ENCODE results near the gene RNF2. TPM values are rescaled to one million over a fixed set of nuclear protein-coding genes. Genes with fewer than 3 reads are reported as not detected.

Gene RNF2
- total and polyA plus RNA-seq, 2 donors (not counting 3 experiments of a cell fraction or from before 2014, with no cell fraction given): 13.6 to 30.6 TPM

DNA sequence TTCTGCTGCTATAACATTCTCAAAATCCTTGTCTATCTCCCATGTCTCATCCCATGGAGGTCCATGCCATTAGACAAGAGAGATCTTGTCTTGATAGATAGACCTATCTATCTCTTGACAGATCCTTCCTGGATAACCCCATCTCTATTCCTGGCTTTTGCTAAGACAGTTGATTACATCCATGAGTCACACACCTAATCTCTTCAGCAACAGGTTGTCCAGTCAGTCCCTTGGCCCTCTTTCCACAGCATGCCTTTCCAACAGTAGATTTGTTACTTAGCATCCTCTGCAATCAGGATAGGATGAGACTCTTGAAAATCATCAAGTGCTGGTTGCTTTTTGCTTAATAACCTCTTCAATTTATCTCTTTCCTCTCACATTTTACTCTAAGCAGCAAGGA is 64.8 kb downstream of the RNF2 start:
- no peak for DNase-seq (ENCODE audit: low read depth, low spot score)
- Histone ChIP-seq H3K27me3 (ENCODE audit: control insufficient read depth in 2 of 2, insufficient read depth in 2 of 2, low read length in 2 of 2) (no peaks in the 10 kb centered on the region), H3K79me2 (ENCODE audit: control insufficient read depth, insufficient read depth, low read length) (no peaks in the 10 kb centered on the region), H3K27ac (ENCODE audit: insufficient read depth, low read depth, low read length) (no peak overlapping the region), H3K4me3 (replicated peaks in 1 of 3; ENCODE audit: insufficient read depth in 1 of 3, low read depth in 1 of 3, low read length in 3 of 3) (no peak overlapping the region), H3K9me1 (replicated peaks; ENCODE audit: control insufficient read depth, extremely low read depth, insufficient read depth, low read length) (no peaks in the 10 kb centered on the region), H3K9me3 (replicated peaks; ENCODE audit: control insufficient read depth, insufficient read depth, low read length) (no peaks in the 10 kb centered on the region), H3K4me1 (ENCODE audit: control insufficient read depth, extremely low read depth, insufficient read depth, low read length) (peaks cover 3% of the 10 kb centered on the region), H4K20me1 (replicated peaks; ENCODE audit: control insufficient read depth, extremely low read depth, insufficient read depth, low read length) (no peaks in the 10 kb centered on the region), H3K9ac (replicated peaks; ENCODE audit: extremely low read depth, insufficient read depth, low read length) (no peak overlapping the region), H3K36me3 (ENCODE audit: control insufficient read depth in 2 of 2, extremely low read depth in 1 of 2, insufficient read depth in 2 of 2, low read length in 2 of 2) (no peaks in the 10 kb centered on the region), H2AFZ (ENCODE audit: low read depth, low read length) (no peak overlapping the region), H3K4me2 (ENCODE audit: insufficient read depth, low read length) (no peak overlapping the region)
- intact Hi-C loops (cut with micrococcal nuclease): no loop called here
- dilution Hi-C loops (cut with MboI; ENCODE audit: extremely low pct_ligation_motif_present, low sequenced_read_pairs): no loop called here
- TF ChIP-seq POLR2AphosphoS5 (IDR thresholded peaks at IDR 0.05; ENCODE audit: insufficient read depth, low read depth, low read length) (no peak), FOS (IDR thresholded peaks at IDR 0.05; ENCODE audit: borderline replicate concordance, insufficient read depth, low read length) (no peak), EZH2 (IDR thresholded peaks at IDR 0.05; ENCODE audit: borderline replicate concordance, low read depth, low read length, severe bottlenecking) (no peak)
- TF ChIP-seq, protein P1, sequence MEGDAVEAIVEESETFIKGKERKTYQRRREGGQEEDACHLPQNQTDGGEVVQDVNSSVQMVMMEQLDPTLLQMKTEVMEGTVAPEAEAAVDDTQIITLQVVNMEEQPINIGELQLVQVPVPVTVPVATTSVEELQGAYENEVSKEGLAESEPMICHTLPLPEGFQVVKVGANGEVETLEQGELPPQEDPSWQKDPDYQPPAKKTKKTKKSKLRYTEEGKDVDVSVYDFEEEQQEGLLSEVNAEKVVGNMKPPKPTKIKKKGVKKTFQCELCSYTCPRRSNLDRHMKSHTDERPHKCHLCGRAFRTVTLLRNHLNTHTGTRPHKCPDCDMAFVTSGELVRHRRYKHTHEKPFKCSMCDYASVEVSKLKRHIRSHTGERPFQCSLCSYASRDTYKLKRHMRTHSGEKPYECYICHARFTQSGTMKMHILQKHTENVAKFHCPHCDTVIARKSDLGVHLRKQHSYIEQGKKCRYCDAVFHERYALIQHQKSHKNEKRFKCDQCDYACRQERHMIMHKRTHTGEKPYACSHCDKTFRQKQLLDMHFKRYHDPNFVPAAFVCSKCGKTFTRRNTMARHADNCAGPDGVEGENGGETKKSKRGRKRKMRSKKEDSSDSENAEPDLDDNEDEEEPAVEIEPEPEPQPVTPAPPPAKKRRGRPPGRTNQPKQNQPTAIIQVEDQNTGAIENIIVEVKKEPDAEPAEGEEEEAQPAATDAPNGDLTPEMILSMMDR (IDR thresholded peaks at IDR 0.05; ENCODE audit: extremely low read depth in 1 of 2, insufficient read depth in 1 of 2, low read depth in 1 of 2, low read length in 2 of 2): no peak
- no TSS peak for BruUV-seq (replicated peaks)
- FAIRE-seq: no peak
- CTCF ChIA-PET: no interaction called here
- POLR2A ChIA-PET: interaction anchor here (0.6 kb wide), 1 partner anchor 34 kb away, joined by 7 read pairs; no protein-coding TSS in a partner anchor

DNA sequence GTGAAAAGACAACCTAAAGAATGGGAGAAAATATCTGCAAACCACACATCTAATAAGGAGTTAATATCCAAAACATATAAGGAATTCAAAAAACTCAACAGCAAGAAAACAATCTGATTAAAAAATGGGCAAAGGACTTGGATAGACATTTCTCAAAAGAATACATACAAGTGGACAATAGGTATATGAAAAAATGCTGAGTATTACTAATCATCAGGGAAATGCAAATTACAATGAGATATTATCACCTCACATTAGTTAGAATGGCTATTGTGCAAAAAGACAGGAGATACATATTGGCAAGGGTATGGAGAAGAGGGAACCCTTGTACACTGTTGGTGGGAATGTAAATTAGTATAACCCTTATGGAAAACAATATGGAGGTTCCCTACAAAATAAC is 66.5 kb downstream of the RNF2 start:
- no TSS peak for BruUV-seq (replicated peaks)
- intact Hi-C loops (cut with micrococcal nuclease): no loop called here
- Histone ChIP-seq H3K4me2 (ENCODE audit: insufficient read depth, low read length) (no peak overlapping the region), H3K79me2 (ENCODE audit: control insufficient read depth, insufficient read depth, low read length) (no peaks in the 10 kb centered on the region), H3K9me3 (replicated peaks; ENCODE audit: control insufficient read depth, insufficient read depth, low read length) (no peaks in the 10 kb centered on the region), H3K27me3 (ENCODE audit: control insufficient read depth in 2 of 2, insufficient read depth in 2 of 2, low read length in 2 of 2) (no peaks in the 10 kb centered on the region), H3K27ac (ENCODE audit: insufficient read depth, low read depth, low read length) (no peak overlapping the region), H3K9ac (replicated peaks; ENCODE audit: extremely low read depth, insufficient read depth, low read length) (no peak overlapping the region), H4K20me1 (replicated peaks; ENCODE audit: control insufficient read depth, extremely low read depth, insufficient read depth, low read length) (no peaks in the 10 kb centered on the region), H3K36me3 (ENCODE audit: control insufficient read depth in 2 of 2, extremely low read depth in 1 of 2, insufficient read depth in 2 of 2, low read length in 2 of 2) (no peaks in the 10 kb centered on the region), H3K9me1 (replicated peaks; ENCODE audit: control insufficient read depth, extremely low read depth, insufficient read depth, low read length) (no peaks in the 10 kb centered on the region), H3K4me3 (replicated peaks in 1 of 3; ENCODE audit: insufficient read depth in 1 of 3, low read depth in 1 of 3, low read length in 3 of 3) (no peak overlapping the region), H3K4me1 (ENCODE audit: control insufficient read depth, extremely low read depth, insufficient read depth, low read length) (peaks cover 3% of the 10 kb centered on the region), H2AFZ (ENCODE audit: low read depth, low read length) (no peak overlapping the region)
- FAIRE-seq (no peak), DNase-seq (ENCODE audit: low read depth, low spot score) (peak; percentile 2)
- ChIA-PET CTCF (no interaction called here), POLR2A (no interaction called here)
- TF ChIP-seq POLR2A (IDR thresholded peaks at IDR 0.05; ENCODE audit: low read depth, low read length) (no peak), EZH2 (IDR thresholded peaks at IDR 0.05; ENCODE audit: borderline replicate concordance, low read depth, low read length, severe bottlenecking) (no peak), JUN (IDR thresholded peaks at IDR 0.05; ENCODE audit: borderline replicate concordance, insufficient read depth, insufficient read length, low read depth) (no peak), GATA2 (IDR thresholded peaks at IDR 0.05; ENCODE audit: insufficient read depth, insufficient read length, low read depth, low read length) (no peak), FOS (IDR thresholded peaks at IDR 0.05; ENCODE audit: borderline replicate concordance, insufficient read depth, low read length) (no peak), POLR2AphosphoS5 (IDR thresholded peaks at IDR 0.05; ENCODE audit: insufficient read depth, low read depth, low read length) (no peak), MYC (IDR thresholded peaks at IDR 0.05; ENCODE audit: low read depth, low read length) (no peak)
- TF ChIP-seq, protein P1 (IDR thresholded peaks at IDR 0.05; ENCODE audit: extremely low read depth in 1 of 2, insufficient read depth in 1 of 2, low read depth in 1 of 2, low read length in 2 of 2): no peak
- TF ChIP-seq, protein P2, sequence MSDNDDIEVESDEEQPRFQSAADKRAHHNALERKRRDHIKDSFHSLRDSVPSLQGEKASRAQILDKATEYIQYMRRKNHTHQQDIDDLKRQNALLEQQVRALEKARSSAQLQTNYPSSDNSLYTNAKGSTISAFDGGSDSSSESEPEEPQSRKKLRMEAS (IDR thresholded peaks at IDR 0.05; ENCODE audit: insufficient read depth, insufficient read length): no peak
- dilution Hi-C loops (cut with MboI; ENCODE audit: extremely low pct_ligation_motif_present, low sequenced_read_pairs): no loop called here
